Endodermal cell (in vitro differentiated cells): Measurements from ENCODE around the gene GPD2. TPM values are rescaled to one million over a fixed set of nuclear protein-coding genes. Genes with fewer than 3 reads are reported as not detected.

Source experiments
- DNase-seq: peaks from one replicate; pipeline ENCODE4 v3.0.0-alpha.2; 2017
- H3K27ac ChIP-seq: 2 replicates; pipeline ENCODE4 v1.5.1; 2013; ENCODE audit warnings: mild to moderate bottlenecking, low read depth, low read length, moderate library complexity
- H3K27me3 ChIP-seq: 2 replicates; pipeline ENCODE4 v1.6.1; 2013; ENCODE audit warnings: mild to moderate bottlenecking, low read length, moderate library complexity; ENCODE audit not compliant: insufficient read depth, control insufficient read depth, poor library complexity, severe bottlenecking
- H3K36me3 ChIP-seq: 2 replicates; pipeline ENCODE4 v1.7.0; 2013; ENCODE audit warnings: mild to moderate bottlenecking, low read length, moderate library complexity; ENCODE audit not compliant: control insufficient read depth, insufficient read depth
- H3K4me1 ChIP-seq: one replicate; pipeline ENCODE4 v1.7.0; 2013; ENCODE audit warnings: low read length; ENCODE audit not compliant: control insufficient read depth, insufficient read depth
- H3K4me3 ChIP-seq: 2 replicates; pipeline ENCODE4 v1.5.1; 2013; ENCODE audit warnings: mild to moderate bottlenecking, low read length, moderate library complexity
- H3K9ac ChIP-seq: 2 replicates; pipeline ENCODE4 v1.6.1; 2013; ENCODE audit warnings: mild to moderate bottlenecking, low read length, moderate library complexity; ENCODE audit not compliant: poor library complexity, severe bottlenecking; ENCODE audit errors: extremely low read depth
- H3K9me3 ChIP-seq: 2 replicates; pipeline ENCODE4 v1.6.1; 2013; ENCODE audit warnings: mild to moderate bottlenecking, low read length, moderate library complexity; ENCODE audit not compliant: control insufficient read depth
- H3K27ac Mint-ChIP-seq: 2 replicates; pipeline ENCODE4 v1.8.0; 2020; ENCODE audit warnings: mixed read lengths
- H3K27me3 Mint-ChIP-seq: 2 replicates; pipeline ENCODE4 v1.8.0; 2021; ENCODE audit warnings: mild to moderate bottlenecking, mixed read lengths; ENCODE audit not compliant: insufficient read depth
- H3K36me3 Mint-ChIP-seq: 2 replicates; pipeline ENCODE4 v1.8.0; 2020; ENCODE audit warnings: low read depth, mixed read lengths
- H3K4me1 Mint-ChIP-seq: 2 replicates; pipeline ENCODE4 v1.8.0; 2020; ENCODE audit warnings: mixed read lengths
- H3K4me3 Mint-ChIP-seq: 2 replicates; pipeline ENCODE4 v1.8.0; 2020; ENCODE audit warnings: mild to moderate bottlenecking, moderate library complexity, mixed read lengths
- H3K9me3 Mint-ChIP-seq: 2 replicates; pipeline ENCODE4 v1.8.0; 2020; ENCODE audit warnings: mild to moderate bottlenecking, mixed read lengths
- CTCF ChIP-seq: fragments of 200-600 bp; sonication (generic); conservative IDR thresholded peaks from 2 replicates; pipeline ENCODE4 v1.5.0; 2021; ENCODE audit warnings: antibody characterized with exemption, mild to moderate bottlenecking
- WGBS, 2 experiments: methylation state at CpG; one replicate each; pipeline versions ENCODE4 v1.1.5 to v1.1.7; 2013; ENCODE audit warnings: missing lambda C conversion rate in 2 of 2, mixed read lengths in 1 of 2; ENCODE audit not compliant: insufficient coverage in 1 of 2, insufficient read length in 1 of 2; 5-methylcytosine and 5-hydroxymethylcytosine counted together
- total RNA-seq, 2 donors: library from RNA; stranded (reverse); fragmentation: NEBNext Ultra II Directional in 1 of 2; extraction: Animal tissue kit (Norgen Biotek cat#: 25700) in 1 of 2; gene quantifications; 2 replicates in 1 of 2; 3 replicates in 1 of 2; pipeline ENCODE4 v1.2.1, GENCODE V29; 2021

GPD2 gene
- total RNA-seq, 2 donors from 2014 or later = 51.7 to 64.6 TPM

- TF ChIP-seq CTCF = no peak
- H3K27me3 ChIP-seq = no peaks in the 10 kb centered on the region
- peaks cover 16% of the 10 kb centered on the region for H3K9me3 ChIP-seq
- no peak overlapping the region for H3K4me3 ChIP-seq
- H3K27ac ChIP-seq = no peak overlapping the region
- no peaks in the 10 kb centered on the region for H3K36me3 Mint-ChIP-seq
- no peaks in the 10 kb centered on the region for H3K36me3 ChIP-seq
- no peak for DNase-seq
- H3K4me1 ChIP-seq = no peaks in the 10 kb centered on the region
- peaks cover 11% of the 10 kb centered on the region for H3K4me1 Mint-ChIP-seq
- H3K27ac Mint-ChIP-seq = no peak overlapping the region
- H3K9me3 Mint-ChIP-seq = peaks cover 17% of the 10 kb centered on the region
- H3K27me3 Mint-ChIP-seq = no peaks in the 10 kb centered on the region
- no peak overlapping the region for H3K9ac ChIP-seq
- no peak overlapping the region for H3K4me3 Mint-ChIP-seq
- WGBS, 2 experiments = 89 to 100% methylated on average over 1 of the region's 1 CpG
Observed at GRCh38 chr2:156626931-156627330, 190.8 kb downstream of the GPD2 start.

- peaks cover 11% of the 10 kb centered on the region for H3K4me1 Mint-ChIP-seq
- Histone ChIP-seq H3K4me1 (no peaks in the 10 kb centered on the region), H3K36me3 (no peaks in the 10 kb centered on the region), H3K9ac (no peak overlapping the region), H3K27ac (no peak overlapping the region), H3K27me3 (no peaks in the 10 kb centered on the region), H3K9me3 (peaks cover 5% of the 10 kb centered on the region), H3K4me3 (no peak overlapping the region)
- no peaks in the 10 kb centered on the region for H3K27me3 Mint-ChIP-seq
- peak overlapping the region; percentile 1 for H3K4me3 Mint-ChIP-seq
- H3K27ac Mint-ChIP-seq = peak overlapping the region; percentile 66
- H3K36me3 Mint-ChIP-seq = no peaks in the 10 kb centered on the region
- 65% methylated on average over 1 of the region's 1 CpG; no CpG with 5 or more reads in 1 of the 2 experiments for WGBS, 2 experiments
- H3K9me3 Mint-ChIP-seq = peaks cover 4% of the 10 kb centered on the region
- no peak for TF ChIP-seq CTCF
- DNase-seq = peak; percentile 79
Observed at GRCh38 chr2:156630579-156631337, 194.6 kb downstream of the GPD2 start.

GRCh38 chr2:156635646-156636045 lies 199.5 kb downstream of the GPD2 start:
- no peak for DNase-seq
- H3K27me3 Mint-ChIP-seq = no peaks in the 10 kb centered on the region
- H3K4me3 ChIP-seq = no peak overlapping the region
- H3K27me3 ChIP-seq = no peaks in the 10 kb centered on the region
- H3K36me3 Mint-ChIP-seq = no peaks in the 10 kb centered on the region
- no peak for TF ChIP-seq CTCF
- peaks cover 9% of the 10 kb centered on the region for H3K9me3 Mint-ChIP-seq
- peaks cover 10% of the 10 kb centered on the region for H3K4me1 Mint-ChIP-seq
- no peaks in the 10 kb centered on the region for H3K36me3 ChIP-seq
- no peaks in the 10 kb centered on the region for H3K4me1 ChIP-seq
- WGBS, 2 experiments = 92 to 100% methylated on average over 1 to 3 of the region's 3 CpGs
- H3K27ac ChIP-seq = no peak overlapping the region
- H3K4me3 Mint-ChIP-seq = no peak overlapping the region
- peaks cover 18% of the 10 kb centered on the region for H3K9me3 ChIP-seq
- H3K9ac ChIP-seq = no peak overlapping the region
- H3K27ac Mint-ChIP-seq = no peak overlapping the region

Other genes with a start within 250 kb of the GPD2 start
- gene NR4A2, start 103.7 kb upstream of the GPD2 start, total RNA-seq = 1 to 10 TPM; 1.2 to 1.6 TPM